ENCODE measurements around the gene CCDC183. TPM values are rescaled to one million over a fixed set of nuclear protein-coding genes. Genes with fewer than 3 reads are reported as not detected.
A peak's percentile ranks its signal among the peaks of the same experiment; 100 is the strongest.
"Not testable (repeated sequence)": the region's sequence is repeated elsewhere in the genome, so short reads cannot be mapped to it uniquely, and the experiment has no call there.

Gene CCDC183
- total and polyA plus RNA-seq, 4 experiments from 2014 or later: 0.64 to 2.5 (median 1.6) TPM

DNA sequence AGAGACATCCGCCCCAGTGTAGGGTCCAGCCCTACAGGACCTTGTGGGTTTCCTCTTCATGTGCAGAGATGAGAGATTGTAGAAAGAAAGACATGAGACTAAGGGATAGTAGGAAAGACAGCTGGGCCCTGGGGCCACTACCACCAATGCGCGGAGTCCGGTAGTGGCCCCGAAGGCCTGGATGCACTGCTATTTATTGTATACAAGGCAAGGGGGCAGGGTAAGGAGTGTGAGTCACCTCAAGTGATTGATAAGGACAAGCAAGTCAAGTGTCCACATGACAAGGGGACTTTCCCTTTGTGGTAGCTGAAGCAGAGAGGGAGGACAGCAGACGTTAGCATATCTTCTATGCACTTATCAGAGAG is 11.2 kb upstream of the CCDC183 start:
- H3K27ac ChIP-seq (ENCODE audit: low read depth, low read length): no peak overlapping the region
- no peaks in the 10 kb centered on the region for H3K36me3 ChIP-seq (ENCODE audit: insufficient read depth, low read length)
- H3K4me3 Mint-ChIP-seq: no peak overlapping the region
- no peak overlapping the region for H3K4me3 ChIP-seq (ENCODE audit: low read length in 2 of 2)
- CTCF ChIA-PET (ENCODE audit: partially characterized antibody): interaction anchor here (1.6 to 6.8 kb wide), 2 partner anchors 250 to 262 kb away, joined by 6 to 64 read pairs; partner anchors contain the start of gene NPDC1
- H3K27ac Mint-ChIP-seq: peak overlapping the region in 2 of 7 donors; percentile 44 to 45
- no peaks in the 10 kb centered on the region for H3K9me3 ChIP-seq (ENCODE audit: control insufficient read depth in 1 of 2, low read length in 2 of 2)
- H3K4me1 Mint-ChIP-seq: peaks cover 4 to 21% (median 9%) of the 10 kb centered on the region in 4 donors
- H3K4me1 ChIP-seq (ENCODE audit: insufficient read depth, low read length): peaks cover 6% of the 10 kb centered on the region
- POLR2A ChIA-PET (ENCODE audit: partially characterized antibody): no interaction called here
- DNase-seq: peak in 2 of 5 donors; percentile 57 to 82
- H3K27me3 Mint-ChIP-seq: no peaks in the 10 kb centered on the region
- intact Hi-C loops (cut with micrococcal nuclease): no loop called here
- H3K27me3 ChIP-seq (ENCODE audit: insufficient read depth, low read length): no peaks in the 10 kb centered on the region
- H3K36me3 Mint-ChIP-seq: no peaks in the 10 kb centered on the region
- no peaks in the 10 kb centered on the region for H3K9me3 Mint-ChIP-seq

DNA sequence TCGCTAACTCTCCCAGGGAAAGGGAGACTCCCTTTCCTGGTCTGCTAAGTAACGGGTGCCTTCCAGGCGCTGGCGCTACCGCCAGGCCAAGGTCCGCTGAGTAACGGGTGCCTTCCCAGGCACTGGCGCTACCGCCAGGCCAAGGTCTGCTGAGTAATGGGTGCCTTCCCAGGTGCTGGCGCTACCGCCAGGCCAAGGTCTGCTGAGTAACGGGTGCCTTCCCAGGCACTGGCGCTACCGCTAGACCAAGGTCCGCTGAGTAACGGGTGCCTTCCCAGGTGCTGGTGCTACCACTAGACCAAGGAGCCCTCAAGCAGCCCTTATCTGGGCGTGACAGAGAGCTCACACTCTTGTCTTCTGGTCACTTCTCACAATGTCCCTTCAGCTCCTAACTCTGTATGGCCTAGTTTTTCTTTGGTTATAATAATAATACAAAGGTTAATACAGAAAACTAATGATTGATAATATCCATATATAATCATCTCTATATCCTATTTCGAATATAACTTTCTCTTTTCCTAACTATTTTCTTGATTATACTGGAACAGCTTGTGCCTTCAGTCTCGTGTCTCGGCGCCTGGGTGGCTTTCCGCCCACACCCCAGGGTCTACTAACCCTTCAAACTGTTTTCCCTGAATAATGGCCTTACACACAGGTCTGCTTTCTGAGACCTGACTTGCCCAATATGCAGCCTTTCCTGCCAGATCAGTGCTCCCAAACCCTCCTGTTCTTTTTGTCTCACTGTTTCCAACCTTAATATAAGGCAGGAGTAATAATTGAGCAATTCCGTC is 10.4 kb upstream of the CCDC183 start:
- H3K9me3 ChIP-seq (ENCODE audit: control insufficient read depth in 1 of 2, low read length in 2 of 2); H3K36me3 Mint-ChIP-seq; H3K36me3 ChIP-seq (ENCODE audit: insufficient read depth, low read length); H3K27me3 Mint-ChIP-seq; intact Hi-C loops (cut with micrococcal nuclease); DNase-seq; H3K4me3 Mint-ChIP-seq; H3K4me3 ChIP-seq (ENCODE audit: low read length in 2 of 2); H3K27me3 ChIP-seq (ENCODE audit: insufficient read depth, low read length); H3K27ac ChIP-seq (ENCODE audit: low read depth, low read length); H3K9me3 Mint-ChIP-seq: not testable (repeated sequence)
- peaks cover 13% of the 10 kb centered on the region for H3K4me1 ChIP-seq (ENCODE audit: insufficient read depth, low read length)
- H3K4me1 Mint-ChIP-seq: peaks cover 5 to 26% (median 12%) of the 10 kb centered on the region in 4 donors
- POLR2A ChIA-PET (ENCODE audit: partially characterized antibody): interaction anchor here (1.4 kb wide), 1 partner anchor 8 kb away, joined by 3 read pairs; no protein-coding TSS in a partner anchor
- CTCF ChIA-PET (ENCODE audit: partially characterized antibody): interaction anchor here (1.0 to 6.8 kb wide), 7 partner anchors 8 to 278 kb away, joined by 3 to 64 read pairs (median 5); partner anchors contain the start of gene NPDC1
- peak overlapping the region in 1 of 7 donors; percentile 2 for H3K27ac Mint-ChIP-seq

DNA sequence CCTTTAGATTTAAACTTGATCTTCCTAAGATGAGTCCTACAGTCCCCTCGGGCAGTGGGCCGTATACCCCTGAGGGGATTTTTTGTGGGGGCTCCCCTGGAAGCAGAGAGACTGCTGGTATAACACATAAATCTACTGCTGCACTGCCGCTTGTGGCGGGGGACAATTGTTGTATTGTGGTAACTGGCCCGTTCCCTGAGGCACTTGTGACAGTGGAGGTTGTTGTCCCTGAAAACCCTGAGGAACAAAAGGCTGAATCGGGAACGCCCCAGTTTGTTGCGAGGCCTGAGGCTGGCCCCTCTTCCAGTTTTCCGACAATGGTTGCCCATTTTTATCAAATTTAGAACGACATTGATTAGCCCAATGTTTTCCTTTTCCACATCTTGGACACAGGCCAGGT is 9.7 kb upstream of the CCDC183 start:
- H3K4me3 Mint-ChIP-seq: no peak overlapping the region
- Histone ChIP-seq H3K27me3 (ENCODE audit: insufficient read depth, low read length) (no peaks in the 10 kb centered on the region), H3K9me3 (ENCODE audit: control insufficient read depth in 1 of 2, low read length in 2 of 2) (no peaks in the 10 kb centered on the region), H3K4me3 (ENCODE audit: low read length in 2 of 2) (no peak overlapping the region), H3K27ac (ENCODE audit: low read depth, low read length) (no peak overlapping the region), H3K36me3 (ENCODE audit: insufficient read depth, low read length) (no peaks in the 10 kb centered on the region), H3K4me1 (ENCODE audit: insufficient read depth, low read length) (peaks cover 16% of the 10 kb centered on the region)
- ChIA-PET CTCF (ENCODE audit: partially characterized antibody) (interaction anchor here (0.9 to 6.8 kb wide), 14 partner anchors 8 to 285 kb away, joined by 3 to 64 read pairs (median 5); partner anchors contain the start of genes AJM1 and NPDC1), POLR2A (ENCODE audit: partially characterized antibody) (interaction anchor here (1.4 kb wide), 1 partner anchor 8 kb away, joined by 3 read pairs; no protein-coding TSS in a partner anchor)
- no peaks in the 10 kb centered on the region for H3K36me3 Mint-ChIP-seq
- intact Hi-C loops (cut with micrococcal nuclease): no loop called here
- no peak for DNase-seq
- H3K9me3 Mint-ChIP-seq: no peaks in the 10 kb centered on the region
- H3K4me1 Mint-ChIP-seq: peaks cover 5 to 33% (median 12%) of the 10 kb centered on the region in 4 donors
- no peaks in the 10 kb centered on the region for H3K27me3 Mint-ChIP-seq
- peak overlapping the region in 1 of 7 donors; percentile 2 for H3K27ac Mint-ChIP-seq

DNA sequence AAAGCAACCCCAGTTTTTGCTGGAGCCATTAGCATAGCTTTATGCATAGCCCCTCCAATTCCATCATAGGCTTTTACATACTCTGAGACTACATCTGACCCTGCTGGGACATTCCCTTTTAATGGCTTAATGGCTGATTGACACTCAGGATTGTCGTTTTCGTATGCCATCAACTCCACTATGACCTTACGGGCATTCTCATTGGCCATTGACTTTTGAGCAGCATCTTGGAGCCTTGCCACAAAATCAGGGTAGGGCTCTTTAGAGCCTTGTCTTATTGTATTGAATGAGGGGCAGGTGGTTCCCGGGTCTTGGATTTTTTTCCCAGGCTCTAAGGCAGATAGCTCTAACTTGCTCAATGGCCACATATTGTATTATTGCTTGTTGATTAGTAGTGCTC is 9.2 kb upstream of the CCDC183 start:
- H3K9me3 Mint-ChIP-seq; H3K27me3 ChIP-seq (ENCODE audit: insufficient read depth, low read length); H3K27ac Mint-ChIP-seq; H3K27me3 Mint-ChIP-seq; H3K36me3 ChIP-seq (ENCODE audit: insufficient read depth, low read length); H3K36me3 Mint-ChIP-seq; DNase-seq; H3K4me3 ChIP-seq (ENCODE audit: low read length in 2 of 2); H3K9me3 ChIP-seq (ENCODE audit: control insufficient read depth in 1 of 2, low read length in 2 of 2); H3K4me3 Mint-ChIP-seq; H3K27ac ChIP-seq (ENCODE audit: low read depth, low read length): not testable (repeated sequence)
- peaks cover 21% of the 10 kb centered on the region for H3K4me1 ChIP-seq (ENCODE audit: insufficient read depth, low read length)
- CTCF ChIA-PET (ENCODE audit: partially characterized antibody): interaction anchor here (0.6 to 6.8 kb wide), 15 partner anchors 9 to 285 kb away, joined by 3 to 64 read pairs (median 4); partner anchors contain the start of genes AJM1, FUT7 and PAXX
- H3K4me1 Mint-ChIP-seq: peaks cover 6 to 39% (median 14%) of the 10 kb centered on the region in 4 donors
- intact Hi-C loops (cut with micrococcal nuclease): loop anchor here (1.0 kb wide), 2 partner anchors 248 to 440 kb away; partner anchors contain the start of gene RNF224
- POLR2A ChIA-PET (ENCODE audit: partially characterized antibody): interaction anchor here (1.4 to 1.7 kb wide), 2 partner anchors 9 to 248 kb away, joined by 3 to 7 read pairs; no protein-coding TSS in a partner anchor

DNA sequence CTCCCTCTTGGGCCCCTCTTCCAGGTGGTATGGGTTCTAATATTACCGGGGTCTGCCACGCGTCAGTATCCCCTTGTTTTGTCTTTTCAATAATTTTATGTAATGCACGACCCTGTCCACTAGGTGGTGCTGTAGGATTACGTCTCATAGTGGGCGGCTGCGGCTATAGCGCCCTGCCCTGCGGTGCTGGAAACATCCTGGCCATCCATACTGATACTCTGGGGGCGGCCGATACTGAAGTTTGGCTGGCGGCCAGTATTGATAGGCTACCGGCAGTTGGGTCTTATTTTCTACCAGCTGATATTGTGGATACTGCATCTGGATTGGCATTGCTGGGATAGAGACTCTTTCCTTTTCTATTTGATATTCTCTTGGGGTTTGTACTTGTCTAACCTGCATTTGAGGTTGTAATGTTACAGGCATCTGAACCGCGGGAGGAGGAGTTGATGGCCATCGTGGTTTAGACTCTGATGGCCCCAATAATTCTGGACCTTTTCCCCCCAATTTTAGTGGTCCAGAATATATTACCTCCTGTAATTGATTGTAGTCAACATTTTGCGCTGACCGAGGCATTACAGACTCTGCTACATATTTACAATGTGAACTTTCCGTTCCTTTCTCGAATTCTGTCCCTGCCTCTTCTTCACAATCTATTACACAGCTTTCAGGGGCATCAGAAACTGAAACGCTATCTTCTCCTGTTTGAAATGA is 8.3 kb upstream of the CCDC183 start:
- intact Hi-C loops (cut with micrococcal nuclease): loop anchor here (1.0 kb wide), 2 partner anchors 247 to 439 kb away; partner anchors contain the start of gene RNF224
- no peak overlapping the region for H3K4me3 Mint-ChIP-seq

DNA sequence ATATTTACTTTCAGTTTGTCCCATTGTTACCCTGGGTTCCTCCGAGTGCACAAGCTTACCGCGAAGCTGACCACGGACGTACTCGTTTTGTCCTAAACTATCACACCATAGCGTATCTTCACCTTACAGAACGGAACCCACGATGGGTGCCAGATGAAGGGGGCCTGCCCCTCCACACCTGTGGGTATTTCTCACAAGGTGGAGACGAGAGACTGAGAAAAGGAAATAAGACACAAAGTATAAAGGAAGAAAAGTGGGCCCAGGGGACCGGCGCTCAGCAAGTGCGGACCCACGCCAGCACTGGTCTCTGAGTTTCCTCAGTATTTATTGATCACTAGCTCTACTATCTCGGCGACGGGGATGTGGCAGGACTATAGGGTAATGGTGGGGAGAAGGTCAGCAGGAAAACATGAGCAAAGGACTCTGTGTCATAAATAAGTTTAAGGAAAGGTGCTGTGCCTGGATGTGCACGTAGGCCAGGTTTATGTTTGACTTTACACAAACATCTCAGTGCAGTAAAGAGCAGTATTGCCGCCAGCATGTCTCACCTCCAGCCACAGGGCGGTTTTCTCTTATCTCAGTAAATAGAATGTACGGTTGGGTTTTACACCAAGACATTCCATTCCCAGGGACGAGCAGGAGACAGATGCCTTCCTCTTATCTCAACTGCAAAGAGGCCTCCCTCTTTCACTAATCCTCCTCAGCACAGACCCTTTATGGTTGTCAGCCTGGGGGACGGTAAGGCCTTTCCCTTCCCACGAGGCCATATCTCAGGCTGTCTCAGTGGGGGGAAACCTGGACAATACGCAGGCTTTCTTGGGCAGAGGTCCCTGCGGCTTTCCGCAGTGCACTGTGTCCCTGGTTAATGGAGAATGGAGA is 7.3 kb upstream of the CCDC183 start:
- peak overlapping the region in 2 of 7 donors; percentile 10 to 14 for H3K27ac Mint-ChIP-seq
- POLR2A ChIA-PET (ENCODE audit: partially characterized antibody): interaction anchor here (1.5 to 1.7 kb wide), 2 partner anchors 246 to 258 kb away, joined by 3 to 7 read pairs; no protein-coding TSS in a partner anchor
- CTCF ChIA-PET (ENCODE audit: partially characterized antibody): interaction anchor here (0.7 to 6.8 kb wide), 14 partner anchors 11 to 415 kb away, joined by 3 to 64 read pairs (median 4); partner anchors contain the start of genes AJM1, FUT7 and TRAF2
- intact Hi-C loops (cut with micrococcal nuclease); H3K9me3 ChIP-seq (ENCODE audit: control insufficient read depth in 1 of 2, low read length in 2 of 2); H3K4me3 Mint-ChIP-seq; H3K27me3 Mint-ChIP-seq; H3K4me3 ChIP-seq (ENCODE audit: low read length in 2 of 2); H3K36me3 Mint-ChIP-seq; H3K27me3 ChIP-seq (ENCODE audit: insufficient read depth, low read length); H3K27ac ChIP-seq (ENCODE audit: low read depth, low read length); H3K9me3 Mint-ChIP-seq; DNase-seq: not testable (repeated sequence)
- H3K36me3 ChIP-seq (ENCODE audit: insufficient read depth, low read length): peaks cover 14% of the 10 kb centered on the region
- H3K4me1 ChIP-seq (ENCODE audit: insufficient read depth, low read length): peaks cover 28% of the 10 kb centered on the region
- H3K4me1 Mint-ChIP-seq: peaks cover 8 to 51% (median 24%) of the 10 kb centered on the region in 4 donors

More for the DNA sequence above, 8.3 kb upstream of the CCDC183 start:
- Histone ChIP-seq H3K27me3 (ENCODE audit: insufficient read depth, low read length) (no peaks in the 10 kb centered on the region), H3K9me3 (ENCODE audit: control insufficient read depth in 1 of 2, low read length in 2 of 2) (no peaks in the 10 kb centered on the region), H3K36me3 (ENCODE audit: insufficient read depth, low read length) (peaks cover 7% of the 10 kb centered on the region), H3K4me1 (ENCODE audit: insufficient read depth, low read length) (peaks cover 28% of the 10 kb centered on the region), H3K27ac (ENCODE audit: low read depth, low read length) (no peak overlapping the region), H3K4me3 (ENCODE audit: low read length in 2 of 2) (no peak overlapping the region)
- ChIA-PET POLR2A (ENCODE audit: partially characterized antibody) (interaction anchor here (1.4 to 1.7 kb wide), 3 partner anchors 10 to 259 kb away, joined by 3 to 7 read pairs (median 3); no protein-coding TSS in a partner anchor), CTCF (ENCODE audit: partially characterized antibody) (interaction anchor here (0.6 to 6.8 kb wide), 22 partner anchors 10 to 416 kb away, joined by 3 to 64 read pairs (median 4); partner anchors contain the start of genes AJM1, FUT7, PAXX and TRAF2)
- Mint-ChIP-seq H3K36me3 (no peaks in the 10 kb centered on the region), H3K27ac (peak overlapping the region in 1 of 7 donors; percentile 14), H3K9me3 (no peaks in the 10 kb centered on the region), H3K27me3 (no peaks in the 10 kb centered on the region), H3K4me1 (peaks cover 8 to 44% (median 21%) of the 10 kb centered on the region in 4 donors)
- DNase-seq: peak; percentile 70 to 78 (median 73)
